Keratinocyte (primary cell): ENCODE results near the gene ZMYND19. TPM values are rescaled to one million over a fixed set of nuclear protein-coding genes. Genes with fewer than 3 reads are reported as not detected.

Source experiments
- DNase-seq: peaks from one replicate; pipeline ENCODE4 v3.0.0-alpha.2; 2011; ENCODE audit warnings: low read depth, missing footprints, low spot score
- FAIRE-seq: peaks from 2 replicates; lab custom pipeline; 2011; peaks lifted over from hg19 to GRCh38; lab: Jason Lieb, UNC
- H2AFZ ChIP-seq: 2 replicates; pipeline ENCODE4 v1.6.0; 2012; ENCODE audit warnings: low read length, control low read depth, inconsistent platforms; ENCODE audit not compliant: control insufficient read depth
- H3K27ac ChIP-seq: 2 replicates; pipeline ENCODE4 v1.5.1; 2011; ENCODE audit warnings: low read length; ENCODE audit not compliant: control insufficient read depth, insufficient read depth
- H3K27me3 ChIP-seq: 3 replicates; pipeline ENCODE4 v1.6.0; 2011; ENCODE audit warnings: low read length; ENCODE audit not compliant: control insufficient read depth, insufficient read depth; ENCODE audit errors: extremely low read depth
- H3K36me3 ChIP-seq, 2 experiments: 2 replicates in 1 of 2; 3 replicates in 1 of 2; pipeline ENCODE4 v1.5.1; 2011; ENCODE audit warnings: low read length in 2 of 2, mild to moderate bottlenecking in 1 of 2; ENCODE audit not compliant: control insufficient read depth in 2 of 2, insufficient read depth in 2 of 2; ENCODE audit errors: extremely low read depth in 1 of 2
- H3K4me1 ChIP-seq: 3 replicates; pipeline ENCODE4 v1.5.1; 2011; ENCODE audit warnings: low read length; ENCODE audit not compliant: control insufficient read depth, insufficient read depth; ENCODE audit errors: extremely low read depth
- H3K4me2 ChIP-seq: 3 replicates; pipeline ENCODE4 v1.6.0; 2011; ENCODE audit warnings: low read depth, low read length; ENCODE audit not compliant: control insufficient read depth, insufficient read depth; ENCODE audit errors: extremely low read depth
- H3K4me3 ChIP-seq, 3 experiments: fragments of 200-600 bp in 1 of 3; sonication (generic) in 1 of 3; 2 replicates in 2 of 3; 3 replicates in 1 of 3; pipeline ENCODE4 v1.5.1; 2011 to 2016; ENCODE audit warnings: low read length in 3 of 3, mild to moderate bottlenecking in 3 of 3, control low read depth in 2 of 3, inconsistent platforms in 1 of 3, low read depth in 1 of 3, mixed read lengths in 1 of 3, mixed run types in 1 of 3, moderate library complexity in 1 of 3; ENCODE audit not compliant: control insufficient read depth in 2 of 3, insufficient read depth in 2 of 3; ENCODE audit errors: extremely low read depth in 1 of 3
- H3K79me2 ChIP-seq: 2 replicates; pipeline ENCODE4 v1.6.0; 2012; ENCODE audit warnings: low read length; ENCODE audit not compliant: control insufficient read depth, insufficient read depth
- H3K9ac ChIP-seq: 3 replicates; pipeline ENCODE4 v1.6.0; 2011; ENCODE audit warnings: low read length; ENCODE audit not compliant: control insufficient read depth, insufficient read depth; ENCODE audit errors: extremely low read depth
- H3K9me1 ChIP-seq: 3 replicates; pipeline ENCODE4 v1.6.0; 2011; ENCODE audit warnings: low read length; ENCODE audit not compliant: control insufficient read depth, insufficient read depth; ENCODE audit errors: extremely low read depth
- H3K9me3 ChIP-seq: 2 replicates; pipeline ENCODE4 v1.5.1; 2012; ENCODE audit warnings: low read depth, low read length; ENCODE audit not compliant: control insufficient read depth
- H4K20me1 ChIP-seq: 3 replicates; pipeline ENCODE4 v1.6.0; 2011; ENCODE audit warnings: low read length; ENCODE audit not compliant: control insufficient read depth, insufficient read depth; ENCODE audit errors: extremely low read depth
- EZH2 ChIP-seq: IDR thresholded peaks from one replicate; pipeline ENCODE4 v1.6.1; 2012; ENCODE audit warnings: inconsistent platforms, mild to moderate bottlenecking, low read length, moderate library complexity
- dilution Hi-C: fragments of 300-500 bp; cut with MboI; formaldehyde crosslinking; loops from one replicate; pipeline ENCODE4 v1.7.0; 2020; ENCODE audit warnings: low sequenced_read_pairs; ENCODE audit not compliant: extremely low pct_ligation_motif_present
- polyA plus RNA-seq, 5 experiments: library from polyadenylated mRNA; depleted of rRNA in 3 of 5; stranded (reverse) in 3 of 5; stranded (forward) in 1 of 5; unstranded in 1 of 5; fragments of >200 nt; gene quantifications; 1 replicate in 1 of 5; 2 replicates in 3 of 5; 3 replicates in 1 of 5; pipeline versions ENCODE4 v1.2.1 to v1.2.3, GENCODE V29; 2011 to 2012; ENCODE audit warnings: missing spikeins in 2 of 5, low read depth in 1 of 5, low replicate concordance in 1 of 5
- TF ChIP-seq, protein P1 (sequence below), 3 experiments: IDR thresholded peaks in 1 of 3; conservative IDR thresholded peaks in 1 of 3; optimal IDR thresholded peaks in 1 of 3; 2 replicates in 2 of 3; 3 replicates in 1 of 3; pipeline versions ENCODE3 to v1.5.1; 2011; ENCODE audit warnings: low read length in 3 of 3, mild to moderate bottlenecking in 3 of 3, moderate library complexity in 2 of 3, control low read depth in 1 of 3, inconsistent platforms in 1 of 3; ENCODE audit not compliant: insufficient read depth in 2 of 3; ENCODE audit errors: extremely low read depth in 1 of 3

Gene ZMYND19
- polyA plus RNA-seq, 1 donor (not counting 4 experiments of a cell fraction or from before 2014, with no cell fraction given), result 25.8 TPM

DNA sequence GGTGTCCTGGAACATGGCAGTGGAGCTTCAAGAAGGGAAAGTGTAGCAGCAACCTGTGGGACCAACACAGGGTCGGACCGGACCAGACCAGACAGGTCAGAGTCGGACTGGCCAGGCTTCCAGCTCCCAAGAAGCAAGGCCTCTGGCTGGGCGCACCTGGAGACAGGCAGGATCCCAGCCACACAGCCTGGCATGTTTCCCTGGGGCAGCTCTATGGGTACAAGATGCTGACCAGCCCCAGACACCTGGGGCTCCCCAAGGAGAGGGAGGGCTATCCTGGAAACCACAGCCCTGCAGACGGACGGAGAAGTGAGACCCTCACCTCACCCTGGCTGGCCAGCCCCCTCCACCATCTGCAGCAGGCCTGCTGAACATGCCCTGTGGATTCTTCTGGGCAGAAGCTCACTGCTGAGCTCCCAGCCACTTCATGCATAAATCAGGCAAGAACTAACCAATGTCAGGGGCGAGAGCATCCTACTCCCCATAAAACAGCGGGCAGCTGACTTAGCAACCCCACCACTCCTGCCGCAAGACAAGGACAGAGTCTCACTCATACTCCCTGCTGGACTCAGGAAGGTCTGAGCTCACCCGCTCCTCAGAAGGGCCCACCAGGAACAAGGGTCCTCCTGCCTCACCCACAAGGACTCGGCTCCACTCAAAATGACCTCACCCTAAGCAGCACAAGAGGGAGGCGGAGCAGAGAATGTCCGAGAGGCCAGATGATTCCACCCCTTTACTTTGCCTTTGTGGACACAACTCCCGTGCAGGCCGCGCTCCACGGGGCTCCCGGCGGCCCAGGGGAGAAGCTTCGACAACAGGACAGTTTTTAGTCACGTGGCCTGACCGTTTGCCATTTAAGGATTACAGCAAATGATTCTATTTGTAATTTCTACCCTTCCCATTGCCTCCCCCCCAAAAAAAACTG lies 8.7 kb downstream of the ZMYND19 start:
- DNase-seq (no peak), FAIRE-seq (no peak)
- peaks cover 42% of the 10 kb centered on the region for H3K79me2 ChIP-seq
- H3K9me3 ChIP-seq, result no peaks in the 10 kb centered on the region
- H3K27me3 ChIP-seq, result no peaks in the 10 kb centered on the region
- dilution Hi-C loops, result no loop called here
- H4K20me1 ChIP-seq, result peaks cover 6% of the 10 kb centered on the region
- H3K4me3 ChIP-seq, result no peak overlapping the region
- no peak overlapping the region for H3K27ac ChIP-seq
- H3K36me3 ChIP-seq, result peaks cover 33 to 44% of the 10 kb centered on the region in 2 experiments
- TF ChIP-seq, protein P1, sequence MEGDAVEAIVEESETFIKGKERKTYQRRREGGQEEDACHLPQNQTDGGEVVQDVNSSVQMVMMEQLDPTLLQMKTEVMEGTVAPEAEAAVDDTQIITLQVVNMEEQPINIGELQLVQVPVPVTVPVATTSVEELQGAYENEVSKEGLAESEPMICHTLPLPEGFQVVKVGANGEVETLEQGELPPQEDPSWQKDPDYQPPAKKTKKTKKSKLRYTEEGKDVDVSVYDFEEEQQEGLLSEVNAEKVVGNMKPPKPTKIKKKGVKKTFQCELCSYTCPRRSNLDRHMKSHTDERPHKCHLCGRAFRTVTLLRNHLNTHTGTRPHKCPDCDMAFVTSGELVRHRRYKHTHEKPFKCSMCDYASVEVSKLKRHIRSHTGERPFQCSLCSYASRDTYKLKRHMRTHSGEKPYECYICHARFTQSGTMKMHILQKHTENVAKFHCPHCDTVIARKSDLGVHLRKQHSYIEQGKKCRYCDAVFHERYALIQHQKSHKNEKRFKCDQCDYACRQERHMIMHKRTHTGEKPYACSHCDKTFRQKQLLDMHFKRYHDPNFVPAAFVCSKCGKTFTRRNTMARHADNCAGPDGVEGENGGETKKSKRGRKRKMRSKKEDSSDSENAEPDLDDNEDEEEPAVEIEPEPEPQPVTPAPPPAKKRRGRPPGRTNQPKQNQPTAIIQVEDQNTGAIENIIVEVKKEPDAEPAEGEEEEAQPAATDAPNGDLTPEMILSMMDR (optimal IDR thresholded peaks at IDR 0.05 in 1 of 3, IDR thresholded peaks at IDR 0.05 in 1 of 3, conservative IDR thresholded peaks at IDR 0.05 in 1 of 3; ENCODE audit: extremely low read depth in 1 of 3, insufficient read depth in 2 of 3, low read length in 3 of 3), result no peak
- TF ChIP-seq EZH2, result no peak
- H2AFZ ChIP-seq, result no peak overlapping the region
- H3K4me2 ChIP-seq, result no peak overlapping the region
- H3K4me1 ChIP-seq, result peaks cover 16% of the 10 kb centered on the region
- H3K9ac ChIP-seq, result no peak overlapping the region
- no peaks in the 10 kb centered on the region for H3K9me1 ChIP-seq

DNA sequence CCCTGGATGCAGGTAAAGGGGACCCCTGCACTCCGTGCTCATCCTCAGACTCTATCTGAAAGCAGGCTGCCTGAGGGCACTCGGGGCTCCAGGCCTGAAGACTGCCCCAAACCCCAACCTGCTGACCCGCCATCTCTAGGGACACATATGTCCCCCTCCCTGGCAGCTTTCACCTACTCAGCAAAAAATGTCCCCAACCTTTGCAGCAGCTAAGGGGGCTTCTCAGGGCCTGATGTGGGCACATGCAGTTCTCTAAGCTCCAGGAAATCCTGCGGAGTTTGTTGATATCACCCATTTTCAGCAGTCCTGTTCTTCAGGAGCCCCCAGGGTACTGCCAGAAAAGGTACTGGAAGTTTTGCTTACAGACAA lies 9.4 kb downstream of the ZMYND19 start:
- FAIRE-seq (no peak), DNase-seq (no peak)
- peaks cover 31 to 43% of the 10 kb centered on the region in 2 experiments for H3K36me3 ChIP-seq
- H2AFZ ChIP-seq, result no peak overlapping the region
- H3K9me3 ChIP-seq, result no peaks in the 10 kb centered on the region
- peaks cover 6% of the 10 kb centered on the region for H4K20me1 ChIP-seq
- no peak overlapping the region for H3K4me2 ChIP-seq
- H3K4me1 ChIP-seq, result peaks cover 22% of the 10 kb centered on the region
- H3K27me3 ChIP-seq, result no peaks in the 10 kb centered on the region
- no peak overlapping the region for H3K27ac ChIP-seq
- peaks cover 46% of the 10 kb centered on the region for H3K79me2 ChIP-seq
- no peaks in the 10 kb centered on the region for H3K9me1 ChIP-seq
- TF ChIP-seq EZH2, result no peak
- TF ChIP-seq, protein P1 (optimal IDR thresholded peaks at IDR 0.05 in 1 of 3, IDR thresholded peaks at IDR 0.05 in 1 of 3, conservative IDR thresholded peaks at IDR 0.05 in 1 of 3; ENCODE audit: extremely low read depth in 1 of 3, insufficient read depth in 2 of 3, low read length in 3 of 3), result no peak
- no peak overlapping the region for H3K9ac ChIP-seq
- dilution Hi-C loops, result no loop called here
- H3K4me3 ChIP-seq, result no peak overlapping the region
